Tibial artery (tissue), 4 donors: ENCODE measurements around the gene ADAMTSL1.

Experiments used
- DNase-seq, 2 donors: peaks; one replicate each; pipeline ENCODE4 v3.0.0-alpha.2; 2019
- H3K27ac ChIP-seq, 2 donors: fragments of 200-600 bp; sonication (generic) in 1 of 2; 1 replicate in 1 of 2; 2 replicates in 1 of 2; pipeline ENCODE4 v1.5.1; 2018 to 2019; ENCODE audit warnings: mild to moderate bottlenecking in 1 of 2
- H3K27me3 ChIP-seq, 2 donors: fragments of 200-600 bp; sonication (generic) in 1 of 2; one replicate each; pipeline versions ENCODE4 v1.5.1 to v1.6.0; 2016 to 2019
- H3K36me3 ChIP-seq, 3 donors: fragments of 200-600 bp; sonication (generic) in 2 of 3; one replicate each; pipeline ENCODE4 v1.5.1; 2016 to 2019; ENCODE audit warnings: mild to moderate bottlenecking in 2 of 3
- H3K4me1 ChIP-seq, 4 donors: fragments of 200-600 bp; sonication (generic) in 2 of 4; 1 replicate in 3 of 4; 2 replicates in 1 of 4; pipeline ENCODE4 v1.5.1; 2016 to 2019
- H3K4me3 ChIP-seq, 2 donors: fragments of 200-600 bp; sonication (generic) in 1 of 2; 1 replicate in 1 of 2; 2 replicates in 1 of 2; pipeline ENCODE4 v1.5.1; 2018 to 2019; ENCODE audit warnings: mild to moderate bottlenecking in 2 of 2
- H3K9me3 ChIP-seq, 3 donors: fragments of 200-600 bp; sonication (generic) in 1 of 3; one replicate each; pipeline ENCODE4 v1.5.1; 2016 to 2019
- intact Hi-C: fragments of 100-400 bp; cut with DNase I; formaldehyde crosslinking; loops from one replicate; pipeline ENCODE4 v1.15.0; 2023; ENCODE audit warnings: low total_unique reads
- TF ChIP-seq, protein P1 (sequence below), 2 experiments: fragments of 200-600 bp in 1 of 2; fragments of 450-650 bp in 1 of 2; IDR thresholded peaks; one replicate each; pipeline ENCODE4 v1.5.1; 2017 to 2019; ENCODE audit warnings: antibody characterized with exemption in 2 of 2, mild to moderate bottlenecking in 1 of 2, moderate library complexity in 1 of 2

ADAMTSL1 gene

GRCh38 chr9:18490641-18491370 lies 16.9 kb downstream of the ADAMTSL1 start:
- H3K4me1 ChIP-seq: peaks cover 0 to 42% (median 15%) of the 10 kb centered on the region in 4 donors
- H3K4me3 ChIP-seq: peak overlapping the region; percentile 10 to 27
- no peaks in the 10 kb centered on the region for H3K27me3 ChIP-seq
- no peaks in the 10 kb centered on the region for H3K36me3 ChIP-seq
- no peaks in the 10 kb centered on the region for H3K9me3 ChIP-seq
- DNase-seq: peak; percentile 42 to 70
- intact Hi-C loops: no loop called here
- peak overlapping the region; percentile 43 to 70 for H3K27ac ChIP-seq
- TF ChIP-seq, protein P1, sequence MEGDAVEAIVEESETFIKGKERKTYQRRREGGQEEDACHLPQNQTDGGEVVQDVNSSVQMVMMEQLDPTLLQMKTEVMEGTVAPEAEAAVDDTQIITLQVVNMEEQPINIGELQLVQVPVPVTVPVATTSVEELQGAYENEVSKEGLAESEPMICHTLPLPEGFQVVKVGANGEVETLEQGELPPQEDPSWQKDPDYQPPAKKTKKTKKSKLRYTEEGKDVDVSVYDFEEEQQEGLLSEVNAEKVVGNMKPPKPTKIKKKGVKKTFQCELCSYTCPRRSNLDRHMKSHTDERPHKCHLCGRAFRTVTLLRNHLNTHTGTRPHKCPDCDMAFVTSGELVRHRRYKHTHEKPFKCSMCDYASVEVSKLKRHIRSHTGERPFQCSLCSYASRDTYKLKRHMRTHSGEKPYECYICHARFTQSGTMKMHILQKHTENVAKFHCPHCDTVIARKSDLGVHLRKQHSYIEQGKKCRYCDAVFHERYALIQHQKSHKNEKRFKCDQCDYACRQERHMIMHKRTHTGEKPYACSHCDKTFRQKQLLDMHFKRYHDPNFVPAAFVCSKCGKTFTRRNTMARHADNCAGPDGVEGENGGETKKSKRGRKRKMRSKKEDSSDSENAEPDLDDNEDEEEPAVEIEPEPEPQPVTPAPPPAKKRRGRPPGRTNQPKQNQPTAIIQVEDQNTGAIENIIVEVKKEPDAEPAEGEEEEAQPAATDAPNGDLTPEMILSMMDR (IDR thresholded peaks at IDR 0.05): no peak

DNA sequence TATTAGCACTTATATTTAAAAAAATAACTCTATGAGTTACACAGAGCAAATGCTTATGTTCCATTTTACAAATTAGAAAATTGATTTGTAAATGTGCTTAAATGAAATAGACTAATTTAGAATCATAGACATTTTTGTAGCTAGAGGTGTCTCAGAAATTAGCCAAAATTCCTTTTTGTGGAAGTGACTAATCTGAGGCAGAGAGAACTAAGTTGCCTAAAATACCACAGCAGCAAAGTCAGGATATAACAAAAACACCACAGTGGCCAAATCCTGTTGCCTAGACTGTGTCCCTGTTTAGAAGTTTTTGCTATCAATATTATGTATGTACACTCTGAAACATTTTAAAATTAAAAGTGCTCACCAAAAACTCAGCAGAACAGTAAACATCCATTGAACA lies 18.7 kb downstream of the ADAMTSL1 start:
- H3K9me3 ChIP-seq: no peaks in the 10 kb centered on the region
- H3K4me1 ChIP-seq: peaks cover 0 to 42% (median 15%) of the 10 kb centered on the region in 4 donors
- no peaks in the 10 kb centered on the region for H3K27me3 ChIP-seq
- H3K4me3 ChIP-seq: no peak overlapping the region
- H3K27ac ChIP-seq: peak overlapping the region; percentile 35 to 70
- H3K36me3 ChIP-seq: no peaks in the 10 kb centered on the region
- TF ChIP-seq, protein P1 (IDR thresholded peaks at IDR 0.05): no peak
- intact Hi-C loops: no loop called here
- no peak for DNase-seq

DNA sequence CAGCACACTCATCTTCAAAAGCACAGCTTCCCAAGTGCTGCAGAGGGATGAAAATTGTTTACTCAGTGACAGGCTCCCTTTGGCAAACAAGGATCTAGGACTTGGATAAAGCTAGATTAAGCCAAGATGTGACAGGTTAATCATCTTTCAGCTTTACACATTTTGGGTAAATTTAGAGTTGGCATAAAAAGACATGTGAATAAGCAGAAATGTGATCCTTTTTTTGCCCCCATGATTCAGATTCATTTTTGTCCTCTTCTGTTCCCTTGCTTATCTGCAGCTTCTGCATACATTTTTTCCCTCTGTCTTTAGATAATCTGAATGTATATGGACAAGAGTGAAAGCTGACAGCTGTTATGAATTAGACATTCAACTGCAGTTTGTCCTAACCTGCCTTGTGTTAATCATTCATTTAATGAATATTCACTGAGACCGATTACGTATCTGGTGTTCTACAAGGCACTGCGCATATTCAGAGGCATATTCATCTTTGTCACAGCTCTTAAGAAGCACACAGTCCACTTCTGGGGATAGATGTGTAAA lies 19.6 kb downstream of the ADAMTSL1 start:
- intact Hi-C loops: no loop called here

GRCh38 chr9:18495065-18495464 lies 21.1 kb downstream of the ADAMTSL1 start:
- Histone ChIP-seq H3K9me3 (no peaks in the 10 kb centered on the region), H3K36me3 (no peaks in the 10 kb centered on the region), H3K4me3 (no peak overlapping the region), H3K27me3 (no peaks in the 10 kb centered on the region), H3K4me1 (peaks cover 0 to 38% (median 14%) of the 10 kb centered on the region in 4 donors), H3K27ac (no peak overlapping the region)
- no peak for DNase-seq
- intact Hi-C loops: no loop called here
- TF ChIP-seq, protein P1 (IDR thresholded peaks at IDR 0.05): no peak

More for the DNA sequence above, 19.6 kb downstream of the ADAMTSL1 start:
- Histone ChIP-seq H3K27ac (peak overlapping the region; percentile 35 to 70), H3K9me3 (no peaks in the 10 kb centered on the region), H3K27me3 (no peaks in the 10 kb centered on the region), H3K4me1 (peaks cover 0 to 42% (median 15%) of the 10 kb centered on the region in 4 donors), H3K36me3 (no peaks in the 10 kb centered on the region), H3K4me3 (no peak overlapping the region)
- TF ChIP-seq, protein P1 (IDR thresholded peaks at IDR 0.05): no peak
- no peak for DNase-seq

- no peaks in the 10 kb centered on the region for H3K27me3 ChIP-seq
- no peak overlapping the region for H3K27ac ChIP-seq
- H3K4me1 ChIP-seq: peaks cover 0 to 26% (median 11%) of the 10 kb centered on the region in 4 donors
- intact Hi-C loops: no loop called here
- no peaks in the 10 kb centered on the region for H3K36me3 ChIP-seq
- no peaks in the 10 kb centered on the region for H3K9me3 ChIP-seq
- no peak for DNase-seq
- TF ChIP-seq, protein P1 (IDR thresholded peaks at IDR 0.05): no peak
- H3K4me3 ChIP-seq: no peak overlapping the region
These were observed 22.5 kb downstream of the ADAMTSL1 start for GRCh38 chr9:18496256-18497000.
